ENCODE results near the gene C20orf96. TPM values are rescaled to one million over a fixed set of nuclear protein-coding genes. Genes with fewer than 3 reads are reported as not detected.

C20orf96 gene
- polyA plus RNA-seq, 3 donors = 0.28 to 9.3 (median 0.88) TPM

- Mint-ChIP-seq H3K9me3 (no peaks in the 10 kb centered on the region), H3K4me3 (peak overlapping the region; percentile 97 to 100), H3K4me1 (peaks cover 48% of the 10 kb centered on the region), H3K27me3 (ENCODE audit: low read depth in 3 of 3) (peaks cover 0 to 1% (median 0%) of the 10 kb centered on the region in 3 donors), H3K36me3 (peaks cover 16 to 18% of the 10 kb centered on the region in 2 donors), H3K27ac (peak overlapping the region; percentile 90 to 99 (median 97))
- no peaks in the 10 kb centered on the region for H3K27me3 ChIP-seq (ENCODE audit: control insufficient read depth in 2 of 2, insufficient read depth in 2 of 2, low read length in 2 of 2)
- under 1% methylated on average over 75 of the region's 75 CpGs for WGBS (ENCODE audit: insufficient coverage)
- H3K36me3 ChIP-seq (replicated peaks in 1 of 2; ENCODE audit: control insufficient read depth in 1 of 2, insufficient read depth in 2 of 2, low read length in 2 of 2) = peaks cover 0 to 5% of the 10 kb centered on the region in 2 donors
- peaks cover 35% of the 10 kb centered on the region for H4K20me1 ChIP-seq (ENCODE audit: insufficient read depth, low read length)
- H3K27ac ChIP-seq (ENCODE audit: low read depth in 1 of 2, low read length in 2 of 2) = peak overlapping the region; percentile 91 to 99
- TF ChIP-seq, protein P1, sequence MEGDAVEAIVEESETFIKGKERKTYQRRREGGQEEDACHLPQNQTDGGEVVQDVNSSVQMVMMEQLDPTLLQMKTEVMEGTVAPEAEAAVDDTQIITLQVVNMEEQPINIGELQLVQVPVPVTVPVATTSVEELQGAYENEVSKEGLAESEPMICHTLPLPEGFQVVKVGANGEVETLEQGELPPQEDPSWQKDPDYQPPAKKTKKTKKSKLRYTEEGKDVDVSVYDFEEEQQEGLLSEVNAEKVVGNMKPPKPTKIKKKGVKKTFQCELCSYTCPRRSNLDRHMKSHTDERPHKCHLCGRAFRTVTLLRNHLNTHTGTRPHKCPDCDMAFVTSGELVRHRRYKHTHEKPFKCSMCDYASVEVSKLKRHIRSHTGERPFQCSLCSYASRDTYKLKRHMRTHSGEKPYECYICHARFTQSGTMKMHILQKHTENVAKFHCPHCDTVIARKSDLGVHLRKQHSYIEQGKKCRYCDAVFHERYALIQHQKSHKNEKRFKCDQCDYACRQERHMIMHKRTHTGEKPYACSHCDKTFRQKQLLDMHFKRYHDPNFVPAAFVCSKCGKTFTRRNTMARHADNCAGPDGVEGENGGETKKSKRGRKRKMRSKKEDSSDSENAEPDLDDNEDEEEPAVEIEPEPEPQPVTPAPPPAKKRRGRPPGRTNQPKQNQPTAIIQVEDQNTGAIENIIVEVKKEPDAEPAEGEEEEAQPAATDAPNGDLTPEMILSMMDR (IDR thresholded peaks at IDR 0.05) = no peak
- no peaks in the 10 kb centered on the region for H3K9me3 ChIP-seq (replicated peaks in 1 of 2; ENCODE audit: control insufficient read depth in 1 of 2, insufficient read depth in 1 of 2, low read length in 2 of 2)
- H3K4me1 ChIP-seq (ENCODE audit: control insufficient read depth in 1 of 2, insufficient read depth in 2 of 2, low read length in 2 of 2) = peaks cover 41 to 55% of the 10 kb centered on the region in 2 donors
- peak overlapping the region; percentile 57 to 92 (median 92) for H3K4me3 ChIP-seq (replicated peaks in 1 of 3; ENCODE audit: low read depth in 2 of 3, low read length in 3 of 3)
- peak overlapping the region; percentile 95 for H3K9ac ChIP-seq (ENCODE audit: insufficient read depth, low read length, poor library complexity, severe bottlenecking)
- peaks cover 47% of the 10 kb centered on the region for H3K79me2 ChIP-seq (ENCODE audit: insufficient read depth, low read length)
- H3K4me2 ChIP-seq (replicated peaks; ENCODE audit: extremely low read depth, low read length, poor library complexity, severe bottlenecking) = peak overlapping the region; percentile 93
- peak overlapping the region; percentile 84 for H2AFZ ChIP-seq (ENCODE audit: insufficient read depth, low read depth, low read length, poor library complexity, severe bottlenecking)
- DNase-seq = peak; percentile 50 to 62 (median 56)
- intact Hi-C loops (cut with micrococcal nuclease) = no loop called here
Measured at GRCh38 chr20:297925-298775, 7.6 kb upstream of the C20orf96 start.

GRCh38 chr20:297098-297924, 6.8 kb upstream of the C20orf96 start, which contains the start of gene ZCCHC3:
ZCCHC3 (plus strand) TSS chr20:297570; CDS start chr20:297587, 17 bp downstream.
- H3K4me3 ChIP-seq (replicated peaks in 1 of 3; ENCODE audit: low read depth in 2 of 3, low read length in 3 of 3) = peak within 1 kb of the TSS; percentile 57 to 92 (median 92)
- no peaks in the 10 kb centered on the region for H3K27me3 Mint-ChIP-seq (ENCODE audit: low read depth in 3 of 3)
- peak within 1 kb of the TSS; percentile 90 to 99 (median 97) for H3K27ac Mint-ChIP-seq
- intact Hi-C loops (cut with micrococcal nuclease) = no loop called here
- peaks cover 35% of the 10 kb centered on the region for H4K20me1 ChIP-seq (ENCODE audit: insufficient read depth, low read length)
- peaks cover 41 to 55% of the 10 kb centered on the region in 2 donors for H3K4me1 ChIP-seq (ENCODE audit: control insufficient read depth in 1 of 2, insufficient read depth in 2 of 2, low read length in 2 of 2)
- peaks cover 47% of the 10 kb centered on the region for H3K79me2 ChIP-seq (ENCODE audit: insufficient read depth, low read length)
- peak; percentile 75 to 83 (median 78) for DNase-seq
- H2AFZ ChIP-seq (ENCODE audit: insufficient read depth, low read depth, low read length, poor library complexity, severe bottlenecking) = peak within 1 kb of the TSS; percentile 84
- H3K27ac ChIP-seq (ENCODE audit: low read depth in 1 of 2, low read length in 2 of 2) = peak within 1 kb of the TSS; percentile 91 to 99
- no peaks in the 10 kb centered on the region for H3K9me3 ChIP-seq (replicated peaks in 1 of 2; ENCODE audit: control insufficient read depth in 1 of 2, insufficient read depth in 1 of 2, low read length in 2 of 2)
- H3K9me3 Mint-ChIP-seq = no peaks in the 10 kb centered on the region
- H3K9ac ChIP-seq (ENCODE audit: insufficient read depth, low read length, poor library complexity, severe bottlenecking) = peak within 1 kb of the TSS; percentile 95
- H3K4me2 ChIP-seq (replicated peaks; ENCODE audit: extremely low read depth, low read length, poor library complexity, severe bottlenecking) = peak within 1 kb of the TSS; percentile 93
- WGBS (ENCODE audit: insufficient coverage) = under 1% methylated on average over 91 of the region's 99 CpGs
- H3K27me3 ChIP-seq (ENCODE audit: control insufficient read depth in 2 of 2, insufficient read depth in 2 of 2, low read length in 2 of 2) = no peaks in the 10 kb centered on the region
- H3K36me3 ChIP-seq (replicated peaks in 1 of 2; ENCODE audit: control insufficient read depth in 1 of 2, insufficient read depth in 2 of 2, low read length in 2 of 2) = peaks cover 0 to 5% of the 10 kb centered on the region in 2 donors
- peak within 1 kb of the TSS; percentile 97 to 100 for H3K4me3 Mint-ChIP-seq
- peaks cover 51% of the 10 kb centered on the region for H3K4me1 Mint-ChIP-seq
- H3K36me3 Mint-ChIP-seq = peaks cover 11 to 15% of the 10 kb centered on the region in 2 donors
- TF ChIP-seq, protein P1 (IDR thresholded peaks at IDR 0.05) = no peak
